PC-3 (cell line): Measurements from ENCODE around the gene LIN28B.

Experiments used
- EZH2 ChIP-seq: fragments of 300-600 bp; sonication (generic); IDR thresholded peaks from one replicate; pipeline ENCODE4 v1.6.1; 2017; ENCODE audit warnings: antibody characterized with exemption, mild to moderate bottlenecking, low read length; ENCODE audit not compliant: unreplicated experiment
- EZH2phosphoT487 ChIP-seq: fragments of 300-600 bp; sonication (generic); IDR thresholded peaks from 2 replicates; pipeline ENCODE4 v1.6.1; 2018; ENCODE audit warnings: mild to moderate bottlenecking, antibody characterized with exemption, low read length, borderline replicate concordance
- TF ChIP-seq, protein P1 (sequence below): fragments of 300-600 bp; sonication (generic); conservative IDR thresholded peaks from 2 replicates; pipeline ENCODE4 v1.5.1; 2017; ENCODE audit warnings: antibody characterized with exemption, low read depth, mild to moderate bottlenecking, low read length

DNA sequence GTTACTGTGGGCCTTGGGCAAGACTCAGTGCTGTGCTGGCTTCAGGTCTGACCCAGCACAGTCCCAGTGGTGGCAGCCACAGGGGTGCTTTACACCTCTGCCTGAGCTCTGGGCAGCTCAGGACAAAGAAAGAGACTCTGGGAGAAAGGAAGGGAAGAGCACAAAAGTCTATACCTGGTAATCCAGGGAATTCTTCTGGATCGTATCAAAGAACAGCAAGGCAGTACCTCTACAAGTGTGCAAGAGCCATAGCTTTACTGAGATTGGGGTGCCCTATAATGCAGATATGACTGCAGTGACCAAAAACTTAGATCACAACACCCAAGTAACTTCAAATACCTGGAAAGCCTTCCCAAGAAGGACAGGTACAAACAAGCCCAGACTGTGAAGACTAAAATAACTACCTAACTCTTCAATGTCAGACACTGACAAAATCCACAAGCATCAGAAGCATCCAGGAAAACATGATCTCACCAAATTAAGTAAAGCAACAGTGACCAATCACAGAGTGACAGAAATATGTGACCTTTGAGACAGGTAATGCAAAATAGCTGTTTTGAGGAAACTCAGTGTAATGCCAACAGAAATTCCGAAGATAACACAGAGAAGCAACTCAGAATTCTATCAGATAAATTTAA, 47.9 kb upstream of the LIN28B start:
- TF ChIP-seq, protein P1, sequence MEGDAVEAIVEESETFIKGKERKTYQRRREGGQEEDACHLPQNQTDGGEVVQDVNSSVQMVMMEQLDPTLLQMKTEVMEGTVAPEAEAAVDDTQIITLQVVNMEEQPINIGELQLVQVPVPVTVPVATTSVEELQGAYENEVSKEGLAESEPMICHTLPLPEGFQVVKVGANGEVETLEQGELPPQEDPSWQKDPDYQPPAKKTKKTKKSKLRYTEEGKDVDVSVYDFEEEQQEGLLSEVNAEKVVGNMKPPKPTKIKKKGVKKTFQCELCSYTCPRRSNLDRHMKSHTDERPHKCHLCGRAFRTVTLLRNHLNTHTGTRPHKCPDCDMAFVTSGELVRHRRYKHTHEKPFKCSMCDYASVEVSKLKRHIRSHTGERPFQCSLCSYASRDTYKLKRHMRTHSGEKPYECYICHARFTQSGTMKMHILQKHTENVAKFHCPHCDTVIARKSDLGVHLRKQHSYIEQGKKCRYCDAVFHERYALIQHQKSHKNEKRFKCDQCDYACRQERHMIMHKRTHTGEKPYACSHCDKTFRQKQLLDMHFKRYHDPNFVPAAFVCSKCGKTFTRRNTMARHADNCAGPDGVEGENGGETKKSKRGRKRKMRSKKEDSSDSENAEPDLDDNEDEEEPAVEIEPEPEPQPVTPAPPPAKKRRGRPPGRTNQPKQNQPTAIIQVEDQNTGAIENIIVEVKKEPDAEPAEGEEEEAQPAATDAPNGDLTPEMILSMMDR = no peak
- no peak for TF ChIP-seq EZH2
- no peak for TF ChIP-seq EZH2phosphoT487
